PC-3 (cell line): ENCODE measurements around the gene BIRC7. TPM values are rescaled to one million over a fixed set of nuclear protein-coding genes. Genes with fewer than 3 reads are reported as not detected.

Source experiments
- ATAC-seq: fragments of 200-7000 bp; cut with Tn5 transposase; 2 replicates; pipeline ENCODE4 v1.9.1; 2020; ENCODE audit warnings: mild to moderate bottlenecking, moderate library complexity
- BruUV-seq: library from RNA; stranded (reverse); fragments of 400-500 nt; replicated peaks from 2 replicates; lab custom pipeline; 2021; lab: Mats Ljungman, UMichigan
- CTCF ChIA-PET: fragments of 300-600 bp; sonication (Branson Sonifier 250); formaldehyde crosslinking; loops from one replicate; lab custom pipeline; 2022; ENCODE audit warnings: antibody characterized with exemption; lab: Charles Lee
- POLR2A ChIA-PET: fragments of 300-600 bp; sonication (Branson Sonifier 250); formaldehyde crosslinking; loops from one replicate; lab custom pipeline; 2022; ENCODE audit warnings: antibody characterized with exemption; ENCODE audit not compliant: unreplicated experiment; lab: Charles Lee
- DNase-seq: peaks from one replicate; pipeline ENCODE4 v3.0.0-alpha.2; 2015
- H2AFZ ChIP-seq: fragments of 300-600 bp; sonication (generic); 2 replicates; pipeline ENCODE4 v1.6.0; 2016; ENCODE audit warnings: antibody characterized with exemption, low read length
- H3F3A ChIP-seq: fragments of 300-600 bp; sonication (generic); one replicate; pipeline ENCODE4 v1.6.0; 2017; ENCODE audit warnings: antibody characterized with exemption, low read length, control low read depth, mild to moderate bottlenecking; ENCODE audit not compliant: unreplicated experiment
- H3K27ac ChIP-seq: fragments of 300-600 bp; sonication (generic); 2 replicates; pipeline ENCODE4 v1.5.1; 2016; ENCODE audit warnings: mild to moderate bottlenecking, low read length
- H3K27me3 ChIP-seq: fragments of 300-600 bp; sonication (generic); 2 replicates; pipeline ENCODE4 v1.6.1; 2016; ENCODE audit warnings: low read length, mixed read lengths
- H3K36me3 ChIP-seq: fragments of 300-600 bp; sonication (generic); 2 replicates; pipeline ENCODE4 v1.6.1; 2016; ENCODE audit warnings: low read depth, mixed run types, low read length, mixed read lengths
- H3K4me1 ChIP-seq: fragments of 300-600 bp; sonication (generic); 2 replicates; pipeline ENCODE4 v1.5.1; 2016; ENCODE audit warnings: low read length; ENCODE audit not compliant: insufficient read depth
- H3K4me2 ChIP-seq: fragments of 300-600 bp; sonication (generic); 2 replicates; pipeline ENCODE4 v1.6.0; 2016; ENCODE audit warnings: low read length
- H3K4me3 ChIP-seq: fragments of 300-600 bp; sonication (generic); 2 replicates; pipeline ENCODE4 v1.5.1; 2016; ENCODE audit warnings: mild to moderate bottlenecking, low read length, mixed read lengths
- H3K79me2 ChIP-seq: fragments of 300-600 bp; sonication (generic); 2 replicates; pipeline ENCODE4 v1.6.1; 2017; ENCODE audit warnings: low read length, mixed read lengths
- H3K9ac ChIP-seq: fragments of 300-600 bp; sonication (generic); 2 replicates; pipeline ENCODE4 v1.6.0; 2016; ENCODE audit warnings: mild to moderate bottlenecking, low read length
- H3K9me2 ChIP-seq: fragments of 300-600 bp; sonication (generic); replicated peaks from 2 replicates; pipeline ENCODE4 v1.6.1; 2016; ENCODE audit warnings: mixed run types, low read length, mixed read lengths
- H3K9me3 ChIP-seq: fragments of 300-600 bp; sonication (generic); 2 replicates; pipeline ENCODE4 v1.6.1; 2016; ENCODE audit warnings: low read length, mixed read lengths
- H4K20me1 ChIP-seq: fragments of 300-600 bp; sonication (generic); 2 replicates; pipeline ENCODE4 v1.6.1; 2016; ENCODE audit warnings: low read length, mixed read lengths
- EZH2 ChIP-seq: fragments of 300-600 bp; sonication (generic); IDR thresholded peaks from one replicate; pipeline ENCODE4 v1.6.1; 2017; ENCODE audit warnings: antibody characterized with exemption, mild to moderate bottlenecking, low read length; ENCODE audit not compliant: unreplicated experiment
- EZH2phosphoT487 ChIP-seq: fragments of 300-600 bp; sonication (generic); IDR thresholded peaks from 2 replicates; pipeline ENCODE4 v1.6.1; 2018; ENCODE audit warnings: mild to moderate bottlenecking, antibody characterized with exemption, low read length, borderline replicate concordance
- intact Hi-C: fragments of 100-400 bp; cut with micrococcal nuclease; formaldehyde crosslinking; loops from 2 replicates; pipeline ENCODE4 v1.9.0; 2023
- total RNA-seq: library from RNA; depleted of rRNA; stranded (reverse); fragments of >200 nt; gene quantifications from 2 replicates; pipeline ENCODE4 v1.2.3, GENCODE V29; 2014
- TF ChIP-seq, protein P1 (sequence below): fragments of 300-600 bp; sonication (generic); conservative IDR thresholded peaks from 2 replicates; pipeline ENCODE4 v1.5.1; 2017; ENCODE audit warnings: antibody characterized with exemption, low read depth, mild to moderate bottlenecking, low read length

Gene BIRC7
- total RNA-seq, 1 experiment from 2014 or later = not detected

- TF ChIP-seq, protein P1, sequence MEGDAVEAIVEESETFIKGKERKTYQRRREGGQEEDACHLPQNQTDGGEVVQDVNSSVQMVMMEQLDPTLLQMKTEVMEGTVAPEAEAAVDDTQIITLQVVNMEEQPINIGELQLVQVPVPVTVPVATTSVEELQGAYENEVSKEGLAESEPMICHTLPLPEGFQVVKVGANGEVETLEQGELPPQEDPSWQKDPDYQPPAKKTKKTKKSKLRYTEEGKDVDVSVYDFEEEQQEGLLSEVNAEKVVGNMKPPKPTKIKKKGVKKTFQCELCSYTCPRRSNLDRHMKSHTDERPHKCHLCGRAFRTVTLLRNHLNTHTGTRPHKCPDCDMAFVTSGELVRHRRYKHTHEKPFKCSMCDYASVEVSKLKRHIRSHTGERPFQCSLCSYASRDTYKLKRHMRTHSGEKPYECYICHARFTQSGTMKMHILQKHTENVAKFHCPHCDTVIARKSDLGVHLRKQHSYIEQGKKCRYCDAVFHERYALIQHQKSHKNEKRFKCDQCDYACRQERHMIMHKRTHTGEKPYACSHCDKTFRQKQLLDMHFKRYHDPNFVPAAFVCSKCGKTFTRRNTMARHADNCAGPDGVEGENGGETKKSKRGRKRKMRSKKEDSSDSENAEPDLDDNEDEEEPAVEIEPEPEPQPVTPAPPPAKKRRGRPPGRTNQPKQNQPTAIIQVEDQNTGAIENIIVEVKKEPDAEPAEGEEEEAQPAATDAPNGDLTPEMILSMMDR = no peak
- TF ChIP-seq EZH2phosphoT487 (no peak), EZH2 (no peak)
- no peak overlapping the region for H3K27ac ChIP-seq
- peaks cover 10% of the 10 kb centered on the region for H3K4me1 ChIP-seq
- ChIA-PET CTCF (no interaction called here), POLR2A (no interaction called here)
- DNase-seq (no peak), ATAC-seq (no peak)
- H3K36me3 ChIP-seq = no peaks in the 10 kb centered on the region
- no peaks in the 10 kb centered on the region for H4K20me1 ChIP-seq
- intact Hi-C loops = no loop called here
- H3K4me2 ChIP-seq = no peak overlapping the region
- no peak overlapping the region for H3K4me3 ChIP-seq
- no peaks in the 10 kb centered on the region for H3K79me2 ChIP-seq
- H2AFZ ChIP-seq = no peak overlapping the region
- no peaks in the 10 kb centered on the region for H3F3A ChIP-seq
- H3K9ac ChIP-seq = no peak overlapping the region
- no peaks in the 10 kb centered on the region for H3K9me2 ChIP-seq
- H3K27me3 ChIP-seq = no peaks in the 10 kb centered on the region
- no peaks in the 10 kb centered on the region for H3K9me3 ChIP-seq
- BruUV-seq = no TSS peak
Measured at GRCh38 chr20:63188641-63189321, 46.9 kb upstream of the BIRC7 start.

GRCh38 chr20:63189322-63189642 is 46.4 kb upstream of the BIRC7 start:
- Histone ChIP-seq H4K20me1 (peaks cover 4% of the 10 kb centered on the region; the same call in 1 of the 2 replicates), H3K4me1 (peaks cover 10% of the 10 kb centered on the region), H3K9ac (no peak overlapping the region), H3K9me2 (no peaks in the 10 kb centered on the region), H3K9me3 (no peaks in the 10 kb centered on the region), H2AFZ (no peak overlapping the region), H3K27me3 (no peaks in the 10 kb centered on the region), H3K36me3 (no peaks in the 10 kb centered on the region), H3K4me3 (no peak overlapping the region), H3K79me2 (no peaks in the 10 kb centered on the region), H3K27ac (no peak overlapping the region), H3F3A (no peaks in the 10 kb centered on the region), H3K4me2 (no peak overlapping the region)
- DNase-seq = no peak
- intact Hi-C loops = no loop called here
- TF ChIP-seq, protein P1 = no peak
- TF ChIP-seq EZH2phosphoT487 = no peak
- TF ChIP-seq EZH2 = no peak
- ATAC-seq = no peak
- ChIA-PET POLR2A (no interaction called here), CTCF (no interaction called here)
- BruUV-seq = no TSS peak

DNA sequence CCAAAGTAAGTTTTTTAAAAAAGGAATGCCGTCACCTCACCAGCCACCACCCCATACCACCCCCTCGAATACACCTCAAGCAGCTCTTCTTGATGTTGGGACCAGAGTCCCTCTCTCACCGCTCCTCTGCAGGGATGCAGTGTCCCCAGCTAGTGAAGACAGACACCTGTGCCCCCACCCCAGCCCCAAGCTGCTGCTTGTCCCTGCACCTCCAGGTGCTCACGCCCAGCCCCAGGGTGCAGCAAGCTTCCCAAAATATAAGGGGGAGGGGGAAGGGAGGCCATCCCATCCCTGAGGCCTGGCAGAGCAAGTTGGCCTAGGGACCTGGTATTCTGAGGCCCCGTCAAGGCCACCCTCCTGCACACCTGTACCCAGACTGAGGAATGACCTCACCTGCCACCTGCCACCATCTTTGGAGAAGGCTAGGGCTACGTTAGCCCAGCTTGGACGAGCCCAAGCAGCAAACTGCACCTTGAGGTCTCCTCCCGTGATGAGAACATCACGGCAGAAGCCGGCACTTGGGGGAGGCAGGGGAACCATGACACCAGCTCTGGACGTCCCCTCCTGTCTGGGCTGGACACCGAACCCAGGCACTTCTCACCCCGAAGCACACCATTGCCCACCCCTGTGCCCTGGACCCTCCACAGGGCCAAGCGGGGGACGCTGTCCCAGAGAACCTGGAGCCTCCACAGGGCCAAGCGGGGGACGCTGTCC is 45.7 kb upstream of the BIRC7 start:
- POLR2A ChIA-PET = no interaction called here
- TF ChIP-seq, protein P1 = no peak
- TF ChIP-seq EZH2 = no peak
- no peak for TF ChIP-seq EZH2phosphoT487
- Histone ChIP-seq H3K9me2 (no peaks in the 10 kb centered on the region), H3F3A (no peaks in the 10 kb centered on the region), H2AFZ (no peak overlapping the region), H4K20me1 (peaks cover 9% of the 10 kb centered on the region), H3K9ac (no peak overlapping the region), H3K4me1 (peaks cover 10% of the 10 kb centered on the region), H3K9me3 (no peaks in the 10 kb centered on the region), H3K27ac (no peak overlapping the region), H3K4me3 (no peak overlapping the region), H3K36me3 (peaks cover 2% of the 10 kb centered on the region; the same call in 1 of the 2 replicates), H3K79me2 (peaks cover 3% of the 10 kb centered on the region), H3K27me3 (no peaks in the 10 kb centered on the region), H3K4me2 (no peak overlapping the region)
- CTCF ChIA-PET = no interaction called here
- DNase-seq (no peak), ATAC-seq (no peak)
- BruUV-seq = no TSS peak
- intact Hi-C loops = no loop called here
